Fibroblast of lung (primary cell): ENCODE measurements around the gene NDUFAF8.

ENCODE experiments used
- EZH2 ChIP-seq: IDR thresholded peaks from 2 replicates; pipeline ENCODE4 v1.5.1; 2012; ENCODE audit warnings: low read length, control low read depth, mild to moderate bottlenecking; ENCODE audit errors: missing control alignments
- TF ChIP-seq, protein P1 (sequence below), 2 donors: IDR thresholded peaks in 1 of 2; conservative IDR thresholded peaks in 1 of 2; 1 replicate in 1 of 2; 2 replicates in 1 of 2; pipeline ENCODE4 v1.5.1; 2011 to 2012; ENCODE audit warnings: low read length in 2 of 2, control low read depth in 1 of 2, inconsistent platforms in 1 of 2, low read depth in 1 of 2, mild to moderate bottlenecking in 1 of 2

DNA sequence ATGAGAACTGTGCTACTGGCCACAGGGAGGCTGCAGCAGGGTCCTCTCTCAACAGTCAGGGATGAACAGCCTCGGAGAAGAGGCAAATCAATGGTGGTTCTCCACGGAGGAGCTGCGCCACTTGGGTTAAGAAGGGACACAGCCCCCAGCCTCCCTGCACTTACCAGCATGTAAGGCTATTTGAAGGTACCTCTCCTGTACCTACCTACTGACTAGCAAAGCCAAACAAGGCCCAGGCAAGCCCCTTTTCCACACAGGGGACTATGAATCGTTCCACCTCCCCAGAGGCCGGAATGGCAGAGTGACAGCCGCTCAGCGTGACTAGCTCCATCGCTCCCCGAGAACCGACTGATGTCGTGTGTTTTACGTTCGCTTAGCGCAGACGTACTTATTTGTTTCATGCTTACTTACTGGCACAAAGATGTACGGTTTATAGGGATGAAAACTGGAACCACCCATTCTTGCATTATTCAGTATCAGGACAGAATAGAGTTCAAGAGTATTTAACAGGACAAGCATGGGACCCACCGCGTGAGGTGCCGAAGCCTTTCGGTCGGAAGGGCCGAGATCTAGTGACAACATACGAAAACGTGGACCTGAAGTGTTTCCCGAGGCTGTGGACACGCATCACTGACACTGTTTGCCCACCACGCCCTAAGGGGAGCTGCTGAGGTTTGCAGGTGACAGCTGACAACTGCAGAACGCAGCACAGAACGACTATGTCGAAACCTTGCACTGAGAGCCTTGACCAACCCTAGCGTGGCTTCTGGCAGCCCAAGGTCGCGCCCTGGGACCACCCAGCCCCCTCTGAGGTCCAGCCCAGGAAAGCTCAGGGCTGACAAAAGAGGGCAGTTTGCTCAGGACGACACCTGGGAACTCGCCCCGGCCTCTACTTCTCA, 1.3 kb upstream of the NDUFAF8 start:
- TF ChIP-seq, protein P1, sequence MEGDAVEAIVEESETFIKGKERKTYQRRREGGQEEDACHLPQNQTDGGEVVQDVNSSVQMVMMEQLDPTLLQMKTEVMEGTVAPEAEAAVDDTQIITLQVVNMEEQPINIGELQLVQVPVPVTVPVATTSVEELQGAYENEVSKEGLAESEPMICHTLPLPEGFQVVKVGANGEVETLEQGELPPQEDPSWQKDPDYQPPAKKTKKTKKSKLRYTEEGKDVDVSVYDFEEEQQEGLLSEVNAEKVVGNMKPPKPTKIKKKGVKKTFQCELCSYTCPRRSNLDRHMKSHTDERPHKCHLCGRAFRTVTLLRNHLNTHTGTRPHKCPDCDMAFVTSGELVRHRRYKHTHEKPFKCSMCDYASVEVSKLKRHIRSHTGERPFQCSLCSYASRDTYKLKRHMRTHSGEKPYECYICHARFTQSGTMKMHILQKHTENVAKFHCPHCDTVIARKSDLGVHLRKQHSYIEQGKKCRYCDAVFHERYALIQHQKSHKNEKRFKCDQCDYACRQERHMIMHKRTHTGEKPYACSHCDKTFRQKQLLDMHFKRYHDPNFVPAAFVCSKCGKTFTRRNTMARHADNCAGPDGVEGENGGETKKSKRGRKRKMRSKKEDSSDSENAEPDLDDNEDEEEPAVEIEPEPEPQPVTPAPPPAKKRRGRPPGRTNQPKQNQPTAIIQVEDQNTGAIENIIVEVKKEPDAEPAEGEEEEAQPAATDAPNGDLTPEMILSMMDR (conservative IDR thresholded peaks at IDR 0.05 in 1 of 2, IDR thresholded peaks at IDR 0.05 in 1 of 2; ENCODE audit: low read depth in 1 of 2, low read length in 2 of 2) = no peak
- no peak for TF ChIP-seq EZH2
